ENCODE data around the gene SLC39A1.
"Not testable (repeated sequence)": the region's sequence is repeated elsewhere in the genome, so short reads cannot be mapped to it uniquely, and the experiment has no call there.

SLC39A1 gene

DNA sequence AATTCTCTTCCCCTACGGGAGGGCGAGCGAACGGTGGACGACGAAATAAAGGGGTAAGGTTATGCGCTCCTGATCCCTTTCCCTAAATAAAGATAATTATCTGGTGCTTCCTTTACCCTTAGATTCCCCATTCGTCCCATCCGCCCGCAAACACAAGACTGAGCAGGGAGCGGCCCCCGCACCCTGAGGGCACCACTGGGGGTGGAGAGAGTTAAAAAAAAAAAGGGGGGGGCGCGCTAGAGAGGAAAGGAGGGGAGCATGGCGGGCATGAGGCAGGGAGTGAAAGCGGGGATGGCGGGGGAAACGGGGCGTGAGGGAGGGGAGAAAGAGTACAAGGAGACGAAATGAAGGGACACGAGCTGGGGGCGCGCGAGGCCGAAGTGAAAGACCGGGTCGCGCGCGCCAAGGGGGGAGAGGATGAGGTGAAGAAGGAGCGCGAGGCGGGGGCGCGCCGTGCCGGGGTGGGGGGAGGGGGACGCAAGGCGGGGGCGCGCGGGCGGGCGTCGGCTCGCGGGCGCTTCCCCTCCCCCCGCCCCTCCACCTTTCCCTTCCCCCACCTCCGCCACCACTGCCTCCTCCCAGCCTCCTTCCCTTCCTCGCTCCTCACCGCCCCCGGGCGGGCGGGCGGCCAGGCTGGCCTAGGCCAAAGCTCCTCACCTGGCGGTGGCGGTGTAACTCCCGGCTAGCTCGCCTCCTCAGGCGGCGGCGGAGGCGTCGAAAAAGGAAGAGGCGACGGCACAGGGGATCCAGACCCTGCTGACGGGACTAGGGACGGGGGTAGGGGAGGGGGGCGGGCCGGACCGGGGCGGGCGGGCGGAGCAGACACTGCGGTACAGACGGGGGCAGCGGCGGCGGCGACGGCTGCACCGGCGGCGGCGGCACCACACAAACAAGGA lies 41.0 kb downstream of the SLC39A1 start:
- peak overlapping the region; percentile 74 to 90 for H3K4me3 ChIP-seq (ENCODE audit: low read depth in 1 of 2, low read length in 2 of 2)
- H3K27ac ChIP-seq (ENCODE audit: low read depth, low read length), result peak overlapping the region; percentile 63
- H3K9ac ChIP-seq (ENCODE audit: low read depth in 1 of 2, low read length in 2 of 2), result peak overlapping the region; percentile 75 to 81
- peaks cover 3 to 11% of the 10 kb centered on the region in 2 donors for H3K36me3 ChIP-seq (ENCODE audit: control insufficient read depth in 1 of 2, insufficient read depth in 2 of 2, low read length in 2 of 2)
- H3K27me3 ChIP-seq (ENCODE audit: control insufficient read depth in 1 of 2, insufficient read depth in 2 of 2, low read length in 2 of 2), result no peaks in the 10 kb centered on the region
- H3K4me1 ChIP-seq (ENCODE audit: control insufficient read depth in 1 of 2, insufficient read depth in 2 of 2, low read length in 2 of 2), result peaks cover 28 to 29% of the 10 kb centered on the region in 2 donors
- H3K9me3 ChIP-seq (ENCODE audit: control insufficient read depth in 1 of 2, low read length in 2 of 2), result no peaks in the 10 kb centered on the region

DNA sequence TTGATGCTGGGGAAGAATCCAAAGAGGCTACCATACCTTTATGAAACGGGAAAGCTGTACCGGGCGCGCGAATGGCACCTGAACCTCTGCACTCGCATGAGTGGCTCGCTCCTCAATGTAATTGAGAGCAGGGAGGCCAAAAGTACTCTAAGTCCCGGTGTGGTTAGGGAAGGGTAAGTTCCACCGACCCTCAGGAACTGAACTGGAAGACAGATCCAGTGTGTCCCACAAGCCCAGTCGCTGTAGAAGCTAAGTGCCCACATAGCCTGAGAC lies 41.6 kb downstream of the SLC39A1 start:
- no peaks in the 10 kb centered on the region for H3K27me3 ChIP-seq (ENCODE audit: control insufficient read depth in 1 of 2, insufficient read depth in 2 of 2, low read length in 2 of 2)
- H3K4me1 ChIP-seq (ENCODE audit: control insufficient read depth in 1 of 2, insufficient read depth in 2 of 2, low read length in 2 of 2), result peaks cover 28 to 29% of the 10 kb centered on the region in 2 donors
- no peaks in the 10 kb centered on the region for H3K9me3 ChIP-seq (ENCODE audit: control insufficient read depth in 1 of 2, low read length in 2 of 2)
- H3K9ac ChIP-seq (ENCODE audit: low read depth in 1 of 2, low read length in 2 of 2), result peak overlapping the region; percentile 75 to 81
- peaks cover 3 to 11% of the 10 kb centered on the region in 2 donors for H3K36me3 ChIP-seq (ENCODE audit: control insufficient read depth in 1 of 2, insufficient read depth in 2 of 2, low read length in 2 of 2)
- no peak overlapping the region for H3K27ac ChIP-seq (ENCODE audit: low read depth, low read length)
- H3K4me3 ChIP-seq (ENCODE audit: low read depth in 1 of 2, low read length in 2 of 2), result peak overlapping the region; percentile 74 to 90

DNA sequence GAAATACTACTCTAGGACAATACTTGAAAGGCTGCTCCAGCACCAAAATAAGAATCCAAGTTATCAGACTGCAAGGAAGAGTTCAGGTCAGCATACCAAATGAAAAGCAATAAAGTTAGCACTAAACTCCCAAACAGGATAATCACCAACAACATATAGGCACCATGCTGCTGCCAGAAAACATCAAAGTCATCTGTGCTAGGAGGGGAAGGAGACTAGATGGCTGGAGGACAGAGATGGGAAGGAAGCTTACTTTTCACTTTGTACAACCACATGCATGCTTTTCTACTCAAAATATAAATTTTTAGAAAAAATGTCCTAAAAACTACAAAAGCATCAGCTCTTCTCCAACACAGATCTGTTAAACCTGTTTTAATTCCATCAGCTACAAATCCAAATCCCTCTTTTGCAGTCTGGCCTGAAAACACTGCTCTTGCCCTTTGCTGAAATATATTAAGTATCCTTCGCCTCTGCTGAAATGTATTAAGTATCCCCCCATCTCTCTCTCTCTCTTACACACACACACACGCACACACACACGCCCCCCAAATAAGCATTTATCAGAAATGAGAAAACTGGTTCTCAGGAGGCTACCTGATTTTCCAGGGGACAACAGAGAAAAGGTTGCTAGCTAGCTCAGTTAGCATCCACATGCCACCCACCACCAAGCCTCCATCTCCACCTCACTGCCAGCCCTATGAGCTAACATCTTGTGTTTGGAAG lies 42.1 kb downstream of the SLC39A1 start:
- Histone ChIP-seq H3K4me1 (ENCODE audit: control insufficient read depth in 1 of 2, insufficient read depth in 2 of 2, low read length in 2 of 2) (peaks cover 28 to 29% of the 10 kb centered on the region in 2 donors), H3K36me3 (ENCODE audit: control insufficient read depth in 1 of 2, insufficient read depth in 2 of 2, low read length in 2 of 2) (peaks cover 3 to 11% of the 10 kb centered on the region in 2 donors), H3K27ac (ENCODE audit: low read depth, low read length) (no peak overlapping the region), H3K9me3 (ENCODE audit: control insufficient read depth in 1 of 2, low read length in 2 of 2) (no peaks in the 10 kb centered on the region), H3K9ac (ENCODE audit: low read depth in 1 of 2, low read length in 2 of 2) (peak overlapping the region; percentile 75 to 81), H3K27me3 (ENCODE audit: control insufficient read depth in 1 of 2, insufficient read depth in 2 of 2, low read length in 2 of 2) (no peaks in the 10 kb centered on the region), H3K4me3 (ENCODE audit: low read depth in 1 of 2, low read length in 2 of 2) (peak overlapping the region; percentile 74 to 90)

DNA sequence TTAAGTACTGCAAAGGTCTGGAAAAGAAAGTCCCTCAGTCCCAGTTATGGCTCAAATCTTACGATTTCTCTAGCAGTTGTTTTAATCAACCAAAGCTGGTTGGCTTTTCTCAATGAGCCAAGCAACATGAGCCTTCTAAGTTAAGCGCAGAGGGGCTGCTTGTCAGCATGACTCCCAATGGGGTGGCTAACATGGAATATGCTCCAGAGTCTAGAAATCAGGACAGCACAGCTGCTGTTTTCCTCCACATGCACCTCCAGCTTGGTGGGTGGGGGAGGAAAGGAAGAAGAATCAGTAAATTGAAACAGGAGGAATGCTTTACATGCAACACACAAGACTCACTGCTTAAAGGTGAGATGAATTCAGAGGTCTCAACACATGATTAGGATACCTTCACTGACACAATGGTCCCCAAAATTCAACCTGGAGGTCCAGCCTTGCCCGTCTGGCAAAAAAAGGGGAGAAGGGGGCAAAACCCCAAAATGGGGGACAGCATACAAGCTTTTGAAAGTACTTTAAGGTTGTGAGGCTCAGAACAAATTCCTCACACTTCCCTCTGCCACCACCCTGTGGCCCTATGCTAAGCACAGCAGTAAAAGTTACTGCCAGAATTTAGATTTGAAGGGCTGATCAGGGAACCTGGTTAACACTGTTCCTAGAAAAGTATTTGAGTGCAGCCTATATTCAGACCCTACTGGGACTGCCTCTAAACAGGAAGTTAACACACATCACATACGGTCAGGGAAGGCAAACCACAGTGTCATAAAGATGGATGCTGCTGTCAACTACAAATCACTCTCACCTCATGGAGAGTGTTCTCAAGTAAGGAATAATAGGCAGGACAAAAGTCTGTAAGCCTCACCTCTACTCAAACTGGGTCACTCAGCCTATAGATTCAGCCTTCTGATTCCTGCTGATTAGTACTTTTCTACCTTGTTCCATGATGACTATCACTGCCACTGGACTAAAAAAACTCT lies 43.2 kb downstream of the SLC39A1 start:
- no peaks in the 10 kb centered on the region for H3K27me3 ChIP-seq (ENCODE audit: control insufficient read depth in 1 of 2, insufficient read depth in 2 of 2, low read length in 2 of 2)
- H3K9ac ChIP-seq (ENCODE audit: low read depth in 1 of 2, low read length in 2 of 2), result peak overlapping the region; percentile 17 to 32
- H3K4me1 ChIP-seq (ENCODE audit: control insufficient read depth in 1 of 2, insufficient read depth in 2 of 2, low read length in 2 of 2), result peaks cover 28 to 29% of the 10 kb centered on the region in 2 donors
- peaks cover 3 to 11% of the 10 kb centered on the region in 2 donors for H3K36me3 ChIP-seq (ENCODE audit: control insufficient read depth in 1 of 2, insufficient read depth in 2 of 2, low read length in 2 of 2)
- peak overlapping the region in 1 of 2 donors; percentile 16 for H3K4me3 ChIP-seq (ENCODE audit: low read depth in 1 of 2, low read length in 2 of 2)
- no peaks in the 10 kb centered on the region for H3K9me3 ChIP-seq (ENCODE audit: control insufficient read depth in 1 of 2, low read length in 2 of 2)
- no peak overlapping the region for H3K27ac ChIP-seq (ENCODE audit: low read depth, low read length)

DNA sequence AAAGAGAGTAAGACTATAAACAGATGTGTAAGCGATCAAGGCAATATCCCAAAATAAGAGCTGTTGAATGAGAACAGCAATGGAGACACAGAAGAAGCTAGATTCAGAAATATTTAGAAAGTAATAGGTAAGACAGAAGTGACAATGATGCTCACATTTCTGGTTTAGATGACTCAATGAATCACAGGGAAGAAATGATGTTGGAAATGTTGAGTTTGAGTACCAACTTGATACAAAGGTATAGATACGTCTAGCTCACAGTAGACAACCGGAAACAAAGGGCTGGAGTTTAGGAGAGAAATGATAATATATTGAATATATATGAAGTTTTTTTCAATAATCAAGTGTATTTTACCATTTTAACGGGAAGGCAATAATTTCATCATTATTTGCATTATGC lies 47.0 kb downstream of the SLC39A1 start:
- Histone ChIP-seq H3K27ac (ENCODE audit: low read depth, low read length) (no peak overlapping the region), H3K4me1 (ENCODE audit: control insufficient read depth in 1 of 2, insufficient read depth in 2 of 2, low read length in 2 of 2) (peaks cover 13 to 15% of the 10 kb centered on the region in 2 donors)

DNA sequence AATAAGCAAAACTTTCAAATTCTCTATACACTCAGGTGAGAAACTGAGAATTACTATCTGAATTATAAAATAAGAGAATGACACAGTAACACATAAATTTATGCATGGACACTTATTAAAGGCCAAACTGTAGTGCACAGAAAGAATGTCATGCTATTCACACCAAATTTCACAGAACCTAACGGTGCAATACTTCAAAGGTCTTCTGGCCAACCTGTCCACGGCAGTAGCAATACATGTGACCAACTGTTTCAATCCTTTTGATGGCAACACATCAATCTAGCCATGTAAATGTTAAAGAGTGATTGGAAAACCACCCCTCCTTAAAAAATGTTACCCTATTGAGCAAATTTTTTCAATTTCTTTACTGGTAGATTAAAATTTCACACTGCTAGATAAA lies 51.0 kb downstream of the SLC39A1 start:
- Histone ChIP-seq H3K9me3 (ENCODE audit: control insufficient read depth in 1 of 2, low read length in 2 of 2) (no peaks in the 10 kb centered on the region), H3K4me1 (ENCODE audit: control insufficient read depth in 1 of 2, insufficient read depth in 2 of 2, low read length in 2 of 2) (no peaks in the 10 kb centered on the region), H3K36me3 (ENCODE audit: control insufficient read depth in 1 of 2, insufficient read depth in 2 of 2, low read length in 2 of 2) (peaks cover 0 to 7% of the 10 kb centered on the region in 2 donors), H3K27ac (ENCODE audit: low read depth, low read length) (no peak overlapping the region), H3K27me3 (ENCODE audit: control insufficient read depth in 1 of 2, insufficient read depth in 2 of 2, low read length in 2 of 2) (no peaks in the 10 kb centered on the region), H3K9ac (ENCODE audit: low read depth in 1 of 2, low read length in 2 of 2) (no peak overlapping the region), H3K4me3 (ENCODE audit: low read depth in 1 of 2, low read length in 2 of 2) (no peak overlapping the region)

More for the DNA sequence above, 47.0 kb downstream of the SLC39A1 start:
- H3K9ac ChIP-seq (ENCODE audit: low read depth in 1 of 2, low read length in 2 of 2), result no peak overlapping the region
- no peak overlapping the region for H3K4me3 ChIP-seq (ENCODE audit: low read depth in 1 of 2, low read length in 2 of 2)
- no peaks in the 10 kb centered on the region for H3K9me3 ChIP-seq (ENCODE audit: control insufficient read depth in 1 of 2, low read length in 2 of 2)
- no peaks in the 10 kb centered on the region for H3K27me3 ChIP-seq (ENCODE audit: control insufficient read depth in 1 of 2, insufficient read depth in 2 of 2, low read length in 2 of 2)
- peaks cover 3 to 11% of the 10 kb centered on the region in 2 donors for H3K36me3 ChIP-seq (ENCODE audit: control insufficient read depth in 1 of 2, insufficient read depth in 2 of 2, low read length in 2 of 2)

DNA sequence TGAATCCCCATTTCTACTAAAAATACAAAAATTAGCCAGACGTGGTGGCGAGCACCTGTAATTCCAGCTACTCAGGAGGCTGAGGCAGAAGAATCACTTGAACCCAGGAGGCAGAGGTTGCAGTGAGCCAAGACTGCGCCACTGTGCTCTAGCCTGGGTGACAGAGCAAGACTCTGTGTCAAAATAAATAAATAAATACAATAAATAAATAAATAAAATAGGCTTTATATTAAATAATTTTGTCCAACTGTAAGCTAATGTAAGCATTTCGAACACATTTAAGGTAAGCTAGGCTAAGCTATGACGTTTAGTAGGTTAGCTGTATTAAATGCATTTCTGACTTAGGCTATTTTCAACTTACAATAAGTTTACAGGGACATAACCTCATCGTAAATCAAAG lies 52.8 kb downstream of the SLC39A1 start:
- not testable (repeated sequence) for H3K27ac ChIP-seq (ENCODE audit: low read depth, low read length); H3K9ac ChIP-seq (ENCODE audit: low read depth in 1 of 2, low read length in 2 of 2); H3K4me3 ChIP-seq (ENCODE audit: low read depth in 1 of 2, low read length in 2 of 2); H3K4me1 ChIP-seq (ENCODE audit: control insufficient read depth in 1 of 2, insufficient read depth in 2 of 2, low read length in 2 of 2); H3K27me3 ChIP-seq (ENCODE audit: control insufficient read depth in 1 of 2, insufficient read depth in 2 of 2, low read length in 2 of 2); H3K36me3 ChIP-seq (ENCODE audit: control insufficient read depth in 1 of 2, insufficient read depth in 2 of 2, low read length in 2 of 2); H3K9me3 ChIP-seq (ENCODE audit: control insufficient read depth in 1 of 2, low read length in 2 of 2)

Measured in duodenal mucosa (tissue), 2 donors.